HG02973 (cell line): ENCODE results near the gene WNK2.
"Not testable (repeated sequence)": the region's sequence is repeated elsewhere in the genome, so short reads cannot be mapped to it uniquely, and the experiment has no call there.

ENCODE experiments used
- ATAC-seq: cut with Tn5 transposase; IDR thresholded peaks from one replicate; pipeline ENCODE4 v1.9.1; 2021; ENCODE audit warnings: moderate library complexity; ENCODE audit not compliant: unreplicated experiment

WNK2 gene

DNA sequence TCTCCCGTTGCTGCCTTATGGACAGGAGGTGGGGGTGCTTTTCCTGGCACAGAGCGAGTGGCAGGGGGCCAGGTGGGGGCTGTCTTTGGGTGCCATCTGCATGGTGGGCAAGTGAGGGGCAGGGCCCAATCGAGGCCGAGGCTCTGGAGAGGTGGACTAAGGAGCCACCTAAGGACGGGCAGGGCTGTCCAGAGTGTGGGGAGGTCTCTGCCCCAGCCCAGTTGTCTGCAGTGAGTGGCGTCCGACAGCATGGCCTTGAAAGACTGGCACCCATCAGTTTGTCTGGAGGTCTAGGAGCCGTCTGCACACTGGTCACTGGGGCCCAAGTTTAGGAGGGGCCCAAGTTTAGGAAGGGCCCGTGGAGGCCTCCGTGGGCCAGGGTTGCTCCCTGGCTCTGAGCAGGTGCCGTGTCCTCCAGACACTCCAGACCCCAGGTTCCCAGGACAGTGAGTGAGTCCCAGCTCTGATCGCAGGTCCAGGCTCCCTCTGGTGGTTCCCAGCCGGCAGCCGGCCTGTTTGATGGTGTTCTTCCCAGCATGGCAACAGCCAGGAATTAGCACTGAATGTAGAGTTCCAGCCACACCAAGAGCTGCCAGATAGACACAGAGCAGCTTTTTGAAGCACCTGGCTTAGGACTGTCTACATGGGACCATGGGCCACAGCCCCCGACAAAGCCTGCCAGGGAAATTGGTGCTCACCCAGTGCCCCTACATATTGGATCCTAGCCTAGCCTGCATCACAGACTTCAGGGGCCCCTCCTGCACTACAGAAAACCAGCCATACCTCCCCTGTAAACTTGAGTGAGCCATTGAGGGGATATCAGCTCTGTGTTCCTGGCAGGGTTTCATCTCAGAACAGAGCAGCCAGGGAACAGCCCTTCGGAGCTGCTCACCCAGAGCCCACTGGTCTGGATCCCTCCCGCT, 120.9 kb downstream of the WNK2 start:
- ATAC-seq, result no peak

- no peak for ATAC-seq
Observed at GRCh38 chr9:93305497-93306020, 121.6 kb downstream of the WNK2 start.

DNA sequence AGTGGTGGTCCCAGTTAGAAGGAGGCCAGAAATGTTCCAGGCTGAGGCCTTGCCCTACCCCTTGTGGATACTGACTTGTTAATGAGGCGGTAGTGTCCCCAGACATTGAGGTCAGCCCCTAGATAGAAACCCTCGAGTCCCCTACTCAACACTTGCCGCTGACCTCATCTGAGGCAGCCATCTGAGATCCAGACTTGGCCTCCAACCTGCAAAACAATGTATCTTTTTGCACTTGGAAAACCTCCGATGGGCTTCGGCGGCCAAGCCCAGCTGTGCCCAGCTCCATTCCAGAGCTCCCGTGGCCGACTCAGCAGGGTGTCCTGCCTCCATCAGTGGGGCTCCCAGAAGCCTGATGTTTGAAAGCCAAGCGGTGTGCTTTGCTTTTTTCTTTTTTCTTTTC, 122.1 kb downstream of the WNK2 start:
- ATAC-seq, result no peak

DNA sequence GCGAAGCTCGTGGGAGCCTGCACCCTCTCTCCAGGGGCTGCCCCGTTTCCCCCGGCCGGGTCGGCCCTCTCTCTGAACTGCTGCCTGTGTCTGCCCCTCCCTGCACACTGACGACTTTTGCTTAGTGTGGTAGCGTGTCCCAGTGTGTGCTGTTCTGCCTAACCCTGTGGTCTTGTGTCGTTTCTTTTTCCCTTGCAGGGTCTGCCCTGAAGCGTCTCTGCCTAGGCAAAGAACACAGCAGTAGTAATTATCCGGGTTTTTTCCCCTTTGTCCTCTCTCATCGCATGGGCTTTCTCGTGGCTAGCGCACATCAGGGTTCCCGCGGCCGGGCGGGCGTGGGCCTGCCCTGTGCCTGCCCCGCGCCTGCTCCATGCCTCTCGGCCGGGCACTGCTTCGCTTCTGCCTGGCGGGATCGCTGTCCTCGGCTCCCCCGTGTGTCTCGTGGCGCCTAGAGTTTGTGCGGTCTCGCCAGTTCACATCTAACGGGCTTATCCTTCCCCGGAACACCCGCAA, 122.7 kb downstream of the WNK2 start:
- ATAC-seq, result no peak

DNA sequence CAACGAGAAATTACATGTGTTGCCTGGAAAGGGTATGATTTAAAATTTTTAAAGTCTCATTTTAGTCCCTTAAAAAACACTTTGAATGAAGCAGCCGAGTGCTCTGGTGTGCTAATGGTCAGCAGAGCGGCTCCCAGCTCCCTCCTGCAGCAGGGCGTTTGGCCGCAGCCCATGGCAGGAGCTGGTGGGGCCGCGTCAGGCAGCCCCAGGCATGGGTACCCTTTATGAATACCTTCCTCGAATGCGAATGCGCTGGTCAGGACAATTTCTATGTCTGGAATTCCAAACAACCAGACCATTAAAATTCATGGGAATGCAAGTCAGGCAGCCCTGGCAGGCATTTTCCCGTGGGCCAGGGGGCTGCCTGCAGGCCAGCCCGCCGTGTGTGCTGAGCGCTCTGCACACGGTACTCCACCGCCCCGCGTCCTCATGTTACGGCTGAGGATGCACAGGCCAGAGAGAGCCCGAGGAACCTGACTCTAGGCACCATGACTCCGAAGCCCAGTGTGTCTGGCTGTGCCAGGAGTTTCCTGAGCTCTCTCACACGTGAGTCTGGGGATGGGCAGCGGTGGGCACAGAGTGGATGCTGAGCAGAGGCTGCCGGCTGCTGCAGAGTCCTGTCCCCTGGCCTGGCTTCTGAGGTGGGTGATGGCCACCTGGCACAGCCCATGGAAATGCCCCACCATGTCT, 123.7 kb downstream of the WNK2 start:
- no peak for ATAC-seq

GRCh38 chr9:93308158-93308602, 124.2 kb downstream of the WNK2 start:
- ATAC-seq, result no peak

DNA sequence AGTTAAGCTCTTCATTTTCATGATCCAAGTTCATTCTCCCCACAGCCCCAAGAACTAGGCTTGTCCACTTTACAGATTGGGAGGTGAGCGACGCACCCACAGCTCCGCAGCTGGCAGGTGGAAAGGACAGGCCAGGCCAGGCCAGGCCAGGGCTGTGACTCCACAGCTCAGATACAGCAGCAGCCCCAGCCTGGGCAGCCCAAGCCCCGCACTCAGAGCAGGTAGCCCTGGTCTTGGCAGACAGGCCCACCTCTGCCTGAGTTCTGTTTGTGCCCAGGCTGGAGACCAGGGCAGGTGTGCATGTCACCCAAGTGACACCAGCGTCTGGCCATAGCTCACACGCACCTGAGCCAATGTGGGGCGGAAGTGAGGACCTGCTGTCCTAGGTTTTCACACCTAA, 124.7 kb downstream of the WNK2 start:
- ATAC-seq, result no peak

GRCh38 chr9:93309889-93310425, 126.0 kb downstream of the WNK2 start:
- ATAC-seq, result no peak

DNA sequence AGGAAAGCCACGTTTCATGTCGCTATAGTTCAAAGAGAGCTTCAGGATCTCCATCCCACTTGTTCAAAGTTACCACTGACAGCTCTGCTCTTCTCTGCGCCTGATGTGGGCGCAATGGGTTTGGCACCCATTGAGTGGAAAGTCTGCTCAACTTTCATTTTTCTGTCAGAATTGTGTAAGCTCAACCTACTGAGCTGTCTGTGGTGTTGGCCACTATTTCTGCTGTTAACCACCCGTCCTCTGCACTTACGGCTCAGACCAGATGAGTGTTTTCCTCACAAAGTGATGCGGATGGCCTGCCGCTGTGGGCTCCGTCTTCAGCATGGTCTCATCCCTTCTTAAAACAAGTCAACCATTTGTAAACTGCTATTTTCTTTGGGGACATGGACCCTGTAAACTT, 131.2 kb downstream of the WNK2 start:
- no peak for ATAC-seq

GRCh38 chr9:93315960-93316359, 132.0 kb downstream of the WNK2 start:
- no peak for ATAC-seq

- ATAC-seq, result no peak
Observed at GRCh38 chr9:93316726-93317494, 133.0 kb downstream of the WNK2 start.

- no peak for ATAC-seq
Observed at GRCh38 chr9:93317495-93318094, 133.7 kb downstream of the WNK2 start.

GRCh38 chr9:93318480-93318879, 134.5 kb downstream of the WNK2 start:
- no peak for ATAC-seq

GRCh38 chr9:93319301-93319991, 135.5 kb downstream of the WNK2 start:
- ATAC-seq, result no peak

DNA sequence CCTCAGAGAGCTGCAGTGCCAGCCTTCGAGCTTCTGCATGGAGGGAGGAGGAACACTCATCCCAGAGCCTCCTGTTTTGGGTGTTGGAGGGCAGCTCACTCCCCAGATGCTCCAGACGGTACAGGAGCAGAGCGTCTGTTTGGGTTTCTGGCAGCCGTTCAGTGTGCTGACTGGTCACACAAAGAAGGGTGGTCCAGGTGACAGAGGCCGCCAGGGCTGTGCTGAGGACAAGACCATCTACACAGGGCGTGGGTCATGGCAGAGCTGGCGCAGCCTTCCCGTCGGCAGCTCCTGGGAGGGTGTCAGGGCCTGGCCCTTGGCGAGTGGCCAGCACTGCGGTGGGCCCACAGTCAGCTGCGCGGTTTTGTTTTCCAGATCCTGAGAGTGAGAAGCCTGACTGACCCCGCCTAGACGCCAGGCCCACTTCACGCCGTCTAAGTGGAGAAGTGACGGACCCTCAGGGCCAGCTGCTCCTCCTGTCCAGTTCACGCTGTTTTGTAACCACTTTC, 136.1 kb downstream of the WNK2 start:
- ATAC-seq, result no peak

DNA sequence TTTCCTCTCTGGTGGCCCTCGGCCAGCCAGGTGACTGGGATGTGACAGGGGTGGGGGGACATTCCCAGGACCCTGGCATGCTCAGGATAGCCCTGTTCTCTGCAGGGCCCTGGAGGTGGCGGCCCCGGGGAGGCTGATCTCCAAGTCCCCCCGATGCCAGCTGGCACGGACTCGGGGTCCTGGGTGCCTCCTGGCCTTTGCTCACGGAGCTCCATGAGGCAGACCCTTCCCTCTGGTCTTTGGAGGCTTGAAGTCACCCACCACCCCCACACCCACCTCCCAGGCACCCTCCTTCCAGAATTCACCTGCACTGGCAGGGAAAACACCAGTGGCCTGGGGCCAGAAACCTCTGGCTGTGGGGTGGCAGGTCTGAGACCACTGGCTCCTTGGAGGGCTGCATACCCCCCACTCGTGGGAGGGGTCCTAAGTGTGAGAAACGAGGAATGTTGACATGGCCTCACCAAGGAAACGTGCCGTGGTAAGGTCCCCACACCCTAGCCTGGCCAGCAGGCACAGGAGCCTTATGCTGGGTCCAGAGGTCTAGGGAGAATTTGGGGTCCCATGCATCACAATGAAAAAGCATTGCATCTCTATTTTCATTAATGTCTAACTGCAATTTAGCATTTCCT, 136.8 kb downstream of the WNK2 start:
- ATAC-seq, result no peak

GRCh38 chr9:93321220-93321610, 137.3 kb downstream of the WNK2 start:
- no peak for ATAC-seq

DNA sequence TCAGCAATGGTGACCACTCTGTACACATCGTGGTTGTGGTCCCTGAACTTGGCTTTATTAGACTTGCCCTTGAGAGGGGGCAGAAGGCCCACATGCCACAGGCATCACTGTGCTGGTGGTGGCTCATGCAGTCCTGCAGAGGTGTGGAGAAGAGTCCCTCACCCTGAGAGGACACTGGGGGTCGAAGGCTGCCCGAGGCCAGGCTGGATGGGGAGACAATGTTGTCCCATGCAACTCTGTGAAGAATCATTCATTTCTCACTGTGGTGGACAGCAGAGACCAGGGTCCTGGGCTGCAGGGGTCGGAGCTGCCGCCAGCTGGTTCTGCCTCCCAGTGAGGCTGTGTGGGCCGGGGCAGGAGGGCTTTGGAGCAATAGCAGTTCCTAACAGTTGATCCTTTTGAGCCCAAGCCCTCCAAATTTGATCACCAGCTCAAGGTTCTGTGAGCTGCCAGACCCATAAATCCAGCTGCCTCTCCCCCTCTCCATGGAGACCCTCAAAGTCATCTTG, 139.6 kb downstream of the WNK2 start:
- not testable (repeated sequence) for ATAC-seq
